VCaP (cell line): ENCODE measurements around the gene LMTK3.

ENCODE experiments used
- H3K27ac ChIP-seq: fragments of 450-650 bp; 2 replicates; pipeline ENCODE4 v1.5.1; 2017
- TF ChIP-seq, protein P1 (sequence below): fragments of 450-650 bp; conservative IDR thresholded peaks from 2 replicates; pipeline ENCODE4 v1.5.1; 2017; ENCODE audit warnings: mild to moderate bottlenecking, moderate library complexity

LMTK3 gene

DNA sequence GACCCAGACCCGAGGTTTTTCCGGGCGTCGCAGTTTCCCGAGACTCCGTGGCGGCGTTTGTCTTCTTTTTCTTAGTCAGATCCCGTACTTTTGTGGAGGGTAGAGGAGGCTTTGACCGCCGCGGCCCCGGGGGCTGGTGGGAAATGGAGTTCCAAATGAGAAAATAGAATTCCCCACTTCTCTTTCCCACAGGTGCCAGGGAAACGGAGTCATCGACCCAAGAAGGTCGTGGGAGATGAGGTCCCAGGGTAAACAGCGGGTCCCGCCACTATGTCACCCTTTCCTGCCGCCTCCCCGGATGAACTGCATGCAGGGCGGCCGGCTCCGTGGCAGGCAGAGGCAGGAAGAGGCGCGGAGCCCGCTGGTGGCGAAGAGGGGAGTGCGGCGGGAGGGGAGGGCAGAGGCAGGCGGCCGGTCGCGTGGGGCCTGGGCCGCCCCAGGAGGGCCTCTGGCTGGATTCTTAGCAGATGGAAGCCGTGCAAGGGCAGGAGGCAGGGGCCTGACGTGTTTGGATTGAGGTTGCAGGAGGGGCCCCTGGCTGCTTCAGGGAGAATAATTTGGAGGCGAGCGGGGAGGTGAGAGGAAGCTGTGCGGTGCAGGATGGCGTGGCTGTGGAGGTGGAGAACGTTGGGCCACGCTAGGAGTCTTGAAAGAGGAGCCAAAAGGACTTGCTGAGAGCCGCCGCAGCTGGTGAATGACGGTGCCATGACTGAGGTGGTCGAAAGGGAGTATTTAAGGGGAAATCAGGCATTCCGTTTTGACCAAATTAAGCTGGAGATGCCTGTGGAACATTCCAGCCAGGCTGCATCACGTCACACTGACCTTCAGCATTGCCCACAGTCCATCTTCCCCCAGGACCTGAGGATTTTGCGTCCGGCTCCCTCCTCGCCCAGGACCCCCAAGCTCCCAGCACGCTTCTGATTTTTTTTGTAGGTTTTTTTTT, 30.8 kb downstream of the LMTK3 start:
- TF ChIP-seq, protein P1, sequence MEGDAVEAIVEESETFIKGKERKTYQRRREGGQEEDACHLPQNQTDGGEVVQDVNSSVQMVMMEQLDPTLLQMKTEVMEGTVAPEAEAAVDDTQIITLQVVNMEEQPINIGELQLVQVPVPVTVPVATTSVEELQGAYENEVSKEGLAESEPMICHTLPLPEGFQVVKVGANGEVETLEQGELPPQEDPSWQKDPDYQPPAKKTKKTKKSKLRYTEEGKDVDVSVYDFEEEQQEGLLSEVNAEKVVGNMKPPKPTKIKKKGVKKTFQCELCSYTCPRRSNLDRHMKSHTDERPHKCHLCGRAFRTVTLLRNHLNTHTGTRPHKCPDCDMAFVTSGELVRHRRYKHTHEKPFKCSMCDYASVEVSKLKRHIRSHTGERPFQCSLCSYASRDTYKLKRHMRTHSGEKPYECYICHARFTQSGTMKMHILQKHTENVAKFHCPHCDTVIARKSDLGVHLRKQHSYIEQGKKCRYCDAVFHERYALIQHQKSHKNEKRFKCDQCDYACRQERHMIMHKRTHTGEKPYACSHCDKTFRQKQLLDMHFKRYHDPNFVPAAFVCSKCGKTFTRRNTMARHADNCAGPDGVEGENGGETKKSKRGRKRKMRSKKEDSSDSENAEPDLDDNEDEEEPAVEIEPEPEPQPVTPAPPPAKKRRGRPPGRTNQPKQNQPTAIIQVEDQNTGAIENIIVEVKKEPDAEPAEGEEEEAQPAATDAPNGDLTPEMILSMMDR, result no peak
- peak overlapping the region; percentile 50; the same call in 1 of the 2 replicates for H3K27ac ChIP-seq

DNA sequence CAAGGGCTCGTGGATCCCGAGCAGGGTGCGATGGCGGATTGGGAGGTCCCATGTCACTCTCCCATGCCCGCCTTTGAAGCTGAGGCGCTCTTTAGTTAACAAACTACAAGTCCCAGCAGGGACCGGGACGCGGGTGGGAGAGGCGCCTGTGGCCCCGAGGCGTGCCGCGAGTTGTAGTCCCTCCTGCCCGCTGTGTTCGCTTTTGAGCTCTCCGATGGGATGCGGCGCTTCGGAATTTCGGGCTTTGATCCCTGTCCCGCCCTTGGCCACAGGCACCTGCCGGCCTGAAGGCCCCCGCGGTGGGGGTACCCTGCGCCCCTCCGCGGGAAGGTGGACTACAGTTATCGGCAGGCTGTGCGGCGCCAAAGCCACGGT, 31.5 kb downstream of the LMTK3 start:
- no peak overlapping the region for H3K27ac ChIP-seq

DNA sequence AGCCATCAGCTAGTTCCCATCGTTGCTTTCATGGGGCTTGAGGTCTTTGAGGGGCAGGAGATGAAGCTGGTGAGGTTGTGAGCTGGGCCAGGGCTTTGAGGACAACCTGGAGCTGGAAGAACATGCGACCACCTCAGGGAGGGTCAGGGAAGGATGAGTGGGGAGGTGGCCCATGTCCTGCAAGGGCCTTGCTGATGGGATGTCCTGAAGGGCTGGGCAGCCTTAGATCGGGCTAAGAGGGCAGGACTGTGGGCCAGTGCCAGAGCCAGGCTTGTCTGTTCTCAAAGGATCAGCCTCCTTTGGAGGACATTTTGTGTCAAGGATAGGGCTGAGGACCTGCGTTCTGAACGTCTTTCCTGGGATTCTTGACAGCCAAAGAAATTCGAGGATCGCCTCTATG, 31.9 kb downstream of the LMTK3 start:
- no peak overlapping the region for H3K27ac ChIP-seq
- TF ChIP-seq, protein P1, result no peak

More for the DNA sequence above, 31.5 kb downstream of the LMTK3 start:
- TF ChIP-seq, protein P1, result no peak

DNA sequence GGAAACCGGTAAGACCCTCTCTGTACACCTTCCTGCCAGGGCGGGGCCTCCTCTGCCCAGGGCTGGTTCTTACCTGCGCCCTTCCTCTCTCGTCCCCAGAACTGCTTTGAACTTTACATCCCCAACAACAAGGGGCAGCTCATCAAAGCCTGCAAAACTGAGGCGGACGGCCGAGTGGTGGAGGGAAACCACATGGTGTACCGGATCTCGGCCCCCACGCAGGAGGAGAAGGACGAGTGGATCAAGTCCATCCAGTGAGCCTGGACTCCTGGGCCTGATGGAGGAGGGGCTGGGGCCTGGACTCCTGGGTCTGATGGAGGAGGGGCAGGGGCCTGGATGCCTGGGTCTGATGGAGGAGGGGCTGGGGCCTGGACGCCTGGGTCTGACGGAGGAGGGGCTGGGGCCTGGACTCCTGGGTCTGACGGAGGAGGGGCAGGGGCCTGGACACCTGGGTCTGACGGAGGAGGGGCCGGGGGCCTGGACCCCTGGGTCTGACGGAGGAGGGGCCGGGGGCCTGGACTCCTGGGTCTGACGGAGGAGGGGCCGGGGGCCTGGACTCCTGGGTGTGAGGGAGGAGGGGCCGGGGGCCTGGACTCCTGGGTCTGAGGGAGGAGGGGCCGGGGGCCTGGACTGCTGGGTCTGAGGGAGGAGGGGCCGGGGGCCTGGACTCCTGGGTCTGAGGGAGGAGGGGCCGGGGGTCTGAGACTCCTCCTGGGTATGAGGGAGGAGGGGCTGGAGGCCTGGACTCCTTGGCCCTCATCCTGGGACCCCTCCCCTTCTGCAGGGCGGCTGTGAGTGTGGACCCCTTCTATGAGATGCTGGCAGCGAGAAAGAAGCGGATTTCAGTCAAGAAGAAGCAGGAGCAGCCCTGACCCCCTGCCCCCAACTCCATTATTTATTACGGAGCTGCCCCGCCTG, 33.0 kb downstream of the LMTK3 start:
- no peak overlapping the region for H3K27ac ChIP-seq
- TF ChIP-seq, protein P1, result no peak

DNA sequence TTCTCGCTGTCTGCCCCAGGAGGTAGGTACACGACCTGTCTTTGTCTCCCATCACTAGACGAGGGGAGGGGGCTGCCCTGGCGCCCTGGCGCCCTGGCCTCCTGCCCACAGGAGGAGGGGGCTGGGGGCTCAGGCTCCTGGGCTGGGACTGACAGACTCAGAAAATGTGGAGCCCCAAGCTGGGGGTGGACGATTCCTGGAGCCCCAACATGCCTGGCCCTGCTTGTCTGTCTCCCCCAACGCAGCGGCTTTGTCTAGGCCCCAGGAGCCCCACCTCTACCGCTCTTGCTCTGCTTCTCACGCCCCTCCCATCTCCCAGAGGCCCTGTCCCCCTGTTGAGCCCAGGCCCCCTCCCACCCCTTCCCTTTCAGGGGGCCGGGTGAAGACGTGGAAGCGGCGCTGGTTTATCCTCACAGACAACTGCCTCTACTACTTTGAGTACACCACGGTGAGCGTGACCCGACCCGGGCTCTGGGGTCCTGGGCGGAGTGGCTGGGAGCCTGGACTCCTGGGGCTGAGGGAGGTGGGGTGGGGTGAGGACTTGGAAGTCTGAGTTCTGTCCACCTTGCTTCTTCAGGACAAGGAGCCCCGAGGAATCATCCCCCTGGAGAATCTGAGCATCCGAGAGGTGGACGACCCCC, 33.8 kb downstream of the LMTK3 start:
- H3K27ac ChIP-seq, result no peak overlapping the region
- TF ChIP-seq, protein P1, result no peak

DNA sequence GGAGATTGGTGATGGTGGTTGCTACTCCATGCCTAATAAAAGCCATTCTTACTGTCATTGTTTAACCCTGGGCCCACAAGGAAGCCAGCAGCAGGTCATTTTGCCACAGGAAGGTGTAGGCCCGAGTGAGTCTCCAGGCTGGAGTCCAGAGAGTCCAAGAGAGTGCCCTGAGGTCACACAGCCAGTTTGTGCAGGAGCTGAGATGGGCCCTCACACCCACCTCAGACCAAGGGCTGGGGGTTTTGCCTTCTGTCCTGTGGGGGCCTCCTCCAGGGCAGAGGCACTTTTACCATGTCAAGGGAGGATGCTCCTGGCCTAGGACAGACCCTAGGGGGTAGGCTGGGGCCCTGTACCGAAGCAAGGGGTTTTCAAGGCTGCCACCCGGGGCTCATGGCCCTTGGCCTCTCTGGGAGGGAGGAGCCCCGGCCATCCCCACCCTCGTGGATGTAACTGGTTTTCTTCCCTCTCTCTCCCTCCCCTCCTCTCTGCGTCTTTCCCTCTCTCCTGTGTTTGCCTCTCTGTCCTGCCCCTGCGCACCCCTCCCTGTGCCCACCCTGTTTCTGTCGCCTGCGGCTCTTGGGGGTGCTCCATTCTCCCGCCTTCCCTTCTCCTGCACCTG, 34.5 kb downstream of the LMTK3 start:
- TF ChIP-seq, protein P1, result no peak
- H3K27ac ChIP-seq, result no peak overlapping the region
